Mesenteric fat pad (tissue), 1 donor: Measurements from ENCODE around the gene ZBTB7A. TPM values are rescaled to one million over a fixed set of nuclear protein-coding genes. Genes with fewer than 3 reads are reported as not detected.

Experiments used
- DNase-seq: peaks from one replicate; pipeline ENCODE4 v3.0.0-alpha.2; 2020; ENCODE audit warnings: low spot score
- total RNA-seq: library from RNA; stranded (reverse); fragmentation: NEBNext Ultra II Directional; extraction: Animal tissue kit (Norgen Biotek cat#: 25700); gene quantifications from one replicate; pipeline ENCODE4 v1.2.1, GENCODE V29; 2021
- donor health status: DM: yes; HTN: yes; CAD: no.

The ZBTB7A gene
- total RNA-seq, 1 donor from 2014 or later, result 51.2 TPM

DNA sequence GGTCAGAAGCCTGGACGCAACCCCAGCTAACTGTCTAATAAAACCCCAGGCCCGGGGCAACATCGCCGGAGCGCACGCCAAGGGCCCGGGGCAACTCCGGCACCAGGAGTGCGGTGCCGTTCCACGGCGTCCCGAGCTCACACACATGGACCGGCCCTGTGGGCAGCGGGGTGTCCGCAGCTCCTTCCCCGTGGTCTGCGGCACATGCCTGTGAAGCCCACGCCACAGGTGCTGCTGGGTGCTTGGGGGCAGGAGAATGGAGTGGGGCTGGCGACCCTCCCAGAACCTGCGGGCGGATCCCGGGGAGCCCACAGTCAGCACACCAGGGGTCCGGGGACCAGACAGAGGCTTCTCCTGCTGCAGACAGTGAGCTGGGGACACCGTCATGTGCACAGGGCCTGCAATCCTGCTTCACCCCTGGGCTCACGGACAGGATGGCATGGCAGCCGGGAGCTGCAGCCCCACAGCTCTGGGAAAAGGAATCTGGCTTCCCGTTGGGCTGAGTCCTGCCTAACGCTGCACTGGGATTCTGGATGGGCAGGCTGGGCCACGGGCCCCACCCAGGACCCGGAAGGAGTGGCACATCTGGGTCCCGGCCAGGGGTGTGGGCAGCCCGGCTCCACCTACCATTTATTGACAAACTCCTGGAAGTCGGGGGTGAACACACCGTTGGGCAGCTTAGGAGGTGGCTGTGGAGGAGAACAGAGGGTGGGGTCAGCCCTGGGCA is 28.2 kb upstream of the ZBTB7A start:
- no peak for DNase-seq

DNA sequence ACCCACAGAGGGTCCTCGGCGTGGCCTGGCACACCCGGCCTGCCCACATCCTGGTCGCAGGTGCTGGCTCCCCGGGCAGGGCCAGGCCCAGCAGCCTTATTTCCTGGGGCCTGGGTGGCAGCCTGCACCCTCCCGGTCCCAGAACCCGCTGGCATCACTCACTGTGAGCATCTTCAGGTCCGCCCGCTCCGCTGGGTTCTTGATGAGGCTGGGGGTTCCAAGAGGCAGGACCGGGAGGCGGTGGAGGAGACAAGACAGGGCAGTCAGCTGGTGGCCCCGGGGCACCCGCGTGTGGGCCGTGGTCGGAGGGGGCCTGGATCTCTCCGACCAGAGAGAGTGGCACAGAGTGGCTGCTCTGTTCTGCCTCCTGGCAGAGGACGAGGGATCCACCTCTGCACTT is 27.6 kb upstream of the ZBTB7A start:
- DNase-seq, result no peak

DNA sequence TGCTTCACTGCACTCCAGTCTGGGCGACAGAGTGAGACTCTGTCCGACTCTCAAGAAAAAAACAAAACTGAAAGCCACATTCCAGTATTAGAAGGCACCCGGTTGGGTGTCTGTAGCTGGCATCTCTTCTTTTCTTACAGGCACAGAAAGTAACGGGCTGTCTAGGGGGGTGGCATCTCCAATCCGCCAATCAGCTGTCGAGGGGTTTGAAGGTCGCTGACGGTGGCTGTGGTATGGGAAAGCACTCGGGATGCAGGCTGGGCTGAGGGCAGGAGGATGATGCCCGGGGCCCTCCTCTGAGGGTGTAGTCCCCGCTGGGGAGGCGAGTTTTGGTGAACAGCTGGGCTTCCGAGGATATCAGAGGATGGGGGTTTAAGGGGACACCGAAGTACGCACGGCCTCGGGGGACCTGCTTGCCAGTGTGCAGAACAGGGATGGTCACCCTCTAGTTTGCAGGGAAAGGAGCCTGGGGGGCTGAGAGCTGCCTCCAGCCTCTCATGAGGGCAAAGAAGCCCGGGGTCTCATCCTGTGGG is 27.0 kb upstream of the ZBTB7A start:
- DNase-seq, result no peak

DNA sequence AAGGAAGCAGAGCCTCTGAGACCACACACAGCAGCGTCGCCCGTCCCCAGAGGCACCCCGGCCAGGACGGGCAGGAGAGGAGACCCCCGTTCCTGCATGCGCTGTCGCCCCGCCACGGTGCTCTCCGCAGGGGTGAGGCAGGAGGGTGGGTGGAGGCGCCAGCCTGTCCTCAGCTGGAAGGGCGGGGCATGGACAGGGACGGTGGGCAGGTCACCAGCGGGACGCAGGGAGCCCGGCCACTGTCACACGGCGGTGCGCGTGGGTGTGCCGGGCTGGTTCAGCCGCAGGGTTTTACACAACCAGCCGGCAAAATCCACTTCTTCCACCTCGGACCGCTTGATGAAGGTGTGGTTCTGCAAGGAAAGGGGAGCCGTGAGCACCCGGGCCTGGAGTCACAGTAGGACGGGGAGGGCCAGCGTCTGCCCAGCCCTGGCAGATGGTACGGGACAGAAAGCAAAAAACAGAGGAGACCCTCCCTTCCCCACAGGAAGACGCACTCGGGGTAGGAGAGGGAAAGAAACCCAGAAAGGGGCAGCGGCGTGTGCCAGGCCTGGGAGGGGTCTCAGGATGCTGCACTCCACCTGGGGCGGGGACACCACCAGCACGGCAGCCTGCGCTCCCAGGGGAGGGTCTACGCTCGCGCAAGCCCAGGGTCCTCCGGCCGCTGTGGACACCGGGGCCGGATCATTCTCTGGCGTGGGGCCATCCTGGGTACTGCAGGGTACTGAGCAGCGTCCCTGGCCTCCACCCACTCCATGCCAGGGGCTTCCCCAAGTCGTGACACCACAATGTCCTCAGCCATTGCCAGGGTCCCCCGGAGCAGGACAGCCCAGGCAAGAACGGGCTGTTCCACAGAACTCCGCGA is 23.9 kb upstream of the ZBTB7A start:
- no peak for DNase-seq

DNA sequence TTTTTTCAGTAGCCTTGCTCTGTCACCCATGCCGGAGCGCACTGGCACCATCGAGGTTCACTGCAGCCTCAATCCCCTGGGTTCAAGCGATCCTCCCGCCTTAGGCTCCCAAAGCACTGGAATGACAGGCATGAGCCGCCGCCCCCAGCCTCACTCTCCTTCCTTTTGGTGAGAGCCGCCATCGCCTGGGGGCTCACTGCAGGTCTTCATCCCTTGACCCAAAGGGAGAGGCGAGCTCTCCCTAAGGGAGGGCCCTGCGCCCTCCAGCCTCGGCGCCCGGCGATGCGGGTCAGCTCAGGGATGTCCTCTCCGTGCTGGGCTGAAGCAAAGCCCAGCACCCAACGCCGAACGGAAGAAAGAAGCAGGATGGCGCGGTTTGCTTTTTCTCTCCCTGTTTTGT is 23.2 kb upstream of the ZBTB7A start:
- no peak for DNase-seq

DNA sequence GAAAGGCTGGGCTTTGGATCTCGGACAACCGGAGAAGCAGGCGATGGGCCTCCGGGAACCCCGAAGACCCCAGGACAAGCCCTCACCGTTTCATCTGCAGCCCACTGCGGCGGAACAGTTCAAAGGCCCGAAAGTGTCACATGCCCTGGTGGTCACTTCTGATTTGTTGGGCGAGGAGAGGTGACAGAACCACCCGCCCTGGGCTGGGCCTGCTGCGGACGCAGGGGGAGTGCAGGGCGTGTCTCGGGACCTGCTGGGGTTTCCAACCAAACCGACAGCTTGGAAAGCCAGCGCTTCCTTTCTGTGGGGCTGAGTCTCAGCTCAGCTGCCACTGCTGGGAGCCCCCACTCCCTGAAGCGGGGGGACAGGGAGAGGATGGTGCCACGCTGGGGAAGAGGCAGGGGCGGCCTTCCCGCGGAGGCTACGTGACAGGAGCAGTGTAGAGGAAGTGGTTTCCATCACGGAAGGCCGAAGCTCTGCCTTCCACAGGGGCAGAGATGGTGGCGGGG is 22.8 kb upstream of the ZBTB7A start:
- DNase-seq, result no peak

DNA sequence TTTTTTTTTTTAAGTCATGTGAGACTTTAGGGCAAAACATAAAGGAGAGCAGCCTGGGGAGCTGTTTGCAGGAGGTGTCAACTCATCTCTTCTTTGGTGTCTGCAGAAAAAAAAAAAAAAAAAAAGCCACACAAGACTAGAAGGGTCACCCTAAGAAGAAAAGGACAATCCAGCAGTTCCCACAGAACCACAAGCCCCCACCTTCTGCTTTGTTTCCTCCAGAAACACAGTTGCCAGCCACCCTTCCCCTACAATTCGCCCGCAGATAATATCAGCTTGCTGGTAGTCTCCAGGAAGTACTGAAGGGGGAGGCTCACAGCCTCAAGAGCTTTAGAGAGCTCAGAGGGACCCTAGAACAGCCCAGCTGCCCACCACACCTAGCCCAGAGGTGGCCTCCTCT is 22.3 kb upstream of the ZBTB7A start:
- DNase-seq, result no peak

DNA sequence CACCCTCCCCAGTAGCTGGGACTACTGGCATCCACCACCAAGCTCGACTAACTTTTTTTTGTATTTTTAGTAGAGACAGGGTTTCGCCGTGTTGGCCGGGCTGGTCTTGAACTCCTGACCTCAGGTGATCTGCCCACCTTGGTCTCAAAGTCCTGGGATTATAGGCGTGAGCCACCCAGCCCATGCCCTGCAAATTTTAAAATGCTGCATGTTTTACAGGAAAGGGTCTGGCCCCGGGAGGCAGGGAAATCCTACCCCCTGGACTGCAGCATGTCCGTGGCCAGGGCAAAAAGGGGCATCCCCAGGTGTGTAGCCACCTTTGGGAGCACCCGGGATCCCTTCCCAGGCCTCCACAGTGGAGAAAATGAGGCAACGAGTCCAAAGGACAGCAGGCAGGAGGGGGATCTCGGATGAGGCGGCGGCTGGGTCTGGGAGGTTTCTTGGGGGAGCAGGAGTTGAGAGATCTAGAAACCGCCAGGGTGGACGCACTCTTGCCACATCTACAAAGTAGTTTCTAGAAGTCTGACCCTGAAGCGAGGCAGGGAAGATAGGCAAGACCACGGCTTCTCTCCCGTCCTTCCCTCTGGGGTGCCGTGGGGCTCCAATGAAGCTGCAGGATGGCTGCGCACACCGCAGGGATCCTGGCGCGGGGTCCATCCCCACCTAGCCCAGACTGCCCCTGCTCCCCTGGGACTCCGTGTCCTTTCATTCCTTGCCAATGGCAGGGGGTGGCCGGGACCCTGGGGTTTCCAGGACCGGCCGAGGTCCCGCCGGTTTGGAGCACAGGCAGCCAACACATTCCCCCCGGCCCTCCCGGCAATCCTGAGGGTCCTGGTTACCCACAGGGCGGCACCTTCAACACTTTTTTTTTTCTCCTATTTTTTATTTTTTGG is 21.3 kb upstream of the ZBTB7A start:
- DNase-seq, result no peak

DNA sequence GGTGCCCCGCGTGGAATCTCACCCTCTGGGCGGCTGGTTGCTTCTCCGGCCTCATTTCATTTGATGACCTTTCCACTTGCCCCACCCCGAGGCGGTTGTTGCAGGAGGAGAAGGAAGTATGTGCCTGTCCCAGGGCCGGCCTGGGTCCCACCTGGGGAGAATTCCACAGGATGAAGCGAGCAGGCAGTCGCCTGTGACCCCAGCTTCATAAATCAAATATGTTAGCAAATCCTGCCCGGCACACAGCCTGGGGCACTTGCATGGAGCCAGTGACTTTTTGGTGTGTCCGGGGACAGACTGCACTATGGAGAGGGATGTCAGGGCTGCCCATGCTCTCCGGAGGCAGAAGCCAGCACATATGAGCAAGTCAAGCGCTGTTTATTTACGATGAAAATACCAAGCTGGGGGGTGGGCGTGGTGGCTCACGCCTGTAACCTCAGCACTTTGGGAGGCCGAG is 19.7 kb upstream of the ZBTB7A start:
- no peak for DNase-seq

DNA sequence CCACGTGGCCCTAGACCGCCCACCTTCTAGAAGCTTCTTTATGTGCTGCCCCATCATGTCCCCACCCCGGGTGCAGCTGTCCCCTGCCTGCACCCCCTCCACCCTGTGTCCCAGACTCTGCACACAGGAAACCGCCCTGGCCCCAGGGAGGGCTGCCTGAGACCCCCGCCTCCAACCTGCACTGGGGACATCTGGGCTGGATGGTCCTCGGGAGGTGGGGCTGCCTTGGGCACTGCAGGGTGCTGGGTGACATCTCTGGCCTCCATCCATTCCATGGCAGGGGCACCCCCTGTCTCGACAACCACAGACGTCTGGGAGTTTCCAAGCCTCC is 17.8 kb upstream of the ZBTB7A start:
- no peak for DNase-seq

DNA sequence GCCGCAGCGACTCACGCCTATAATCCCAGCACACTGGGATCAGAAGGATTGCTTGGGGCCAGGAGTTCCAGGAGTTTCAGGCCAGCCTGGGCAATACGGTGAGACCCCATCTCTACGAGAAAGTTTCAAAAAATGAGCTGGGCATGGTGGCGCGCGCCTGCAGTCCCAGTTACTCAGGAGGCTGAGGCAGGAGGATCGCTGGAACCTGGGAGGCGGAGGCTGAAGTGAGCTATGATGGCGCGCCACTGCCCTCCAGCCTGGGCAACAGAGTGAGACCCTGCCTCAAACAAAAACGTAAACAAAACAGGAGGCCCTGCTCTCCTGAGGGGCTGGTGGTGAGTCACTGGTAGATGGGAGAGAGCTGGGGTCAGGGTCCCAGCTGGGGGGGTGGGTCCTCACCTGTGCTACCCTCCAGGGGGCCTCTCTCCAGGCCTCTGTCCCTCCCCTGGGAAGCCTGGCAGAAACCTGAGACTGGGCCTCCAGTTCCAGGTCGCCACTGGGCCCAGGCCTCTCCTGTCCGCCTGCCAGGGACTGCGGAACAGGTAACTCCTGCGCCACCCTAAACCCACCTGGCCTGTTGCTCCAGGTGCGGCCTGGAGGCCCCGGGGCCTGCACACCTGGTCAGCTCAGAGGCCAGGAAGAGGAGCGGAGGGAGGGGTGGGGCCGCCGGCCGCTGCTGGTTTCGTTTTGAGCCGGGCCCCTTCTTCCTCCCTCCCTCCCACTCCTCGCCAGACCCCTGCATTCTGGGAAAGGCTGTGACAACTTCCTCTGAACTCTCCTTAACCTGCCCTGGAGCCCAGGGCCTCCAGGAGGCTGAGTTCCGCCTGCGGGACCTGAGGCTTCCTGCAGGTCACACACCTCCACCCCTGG is 17.2 kb upstream of the ZBTB7A start:
- no peak for DNase-seq

DNA sequence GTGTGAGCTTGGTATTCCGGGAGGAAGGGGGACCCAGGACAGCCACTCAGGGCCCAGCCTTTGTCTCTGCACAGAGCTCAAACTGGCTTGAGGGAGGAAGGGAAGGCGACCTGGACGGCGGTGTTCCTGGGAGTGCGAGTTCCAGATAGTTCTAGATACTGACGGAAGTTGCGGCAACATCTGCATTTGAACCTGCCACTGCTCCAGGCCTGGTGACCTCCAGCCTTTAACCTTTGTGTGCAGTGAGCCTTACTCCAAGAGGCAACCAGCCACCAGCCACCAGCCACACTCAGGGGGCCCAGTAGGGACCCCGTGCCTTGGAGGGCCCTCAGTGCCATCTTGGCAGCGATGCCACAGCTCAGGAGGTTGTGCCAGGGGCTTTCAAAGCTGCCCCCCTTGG is 15.5 kb upstream of the ZBTB7A start:
- no peak for DNase-seq

DNA sequence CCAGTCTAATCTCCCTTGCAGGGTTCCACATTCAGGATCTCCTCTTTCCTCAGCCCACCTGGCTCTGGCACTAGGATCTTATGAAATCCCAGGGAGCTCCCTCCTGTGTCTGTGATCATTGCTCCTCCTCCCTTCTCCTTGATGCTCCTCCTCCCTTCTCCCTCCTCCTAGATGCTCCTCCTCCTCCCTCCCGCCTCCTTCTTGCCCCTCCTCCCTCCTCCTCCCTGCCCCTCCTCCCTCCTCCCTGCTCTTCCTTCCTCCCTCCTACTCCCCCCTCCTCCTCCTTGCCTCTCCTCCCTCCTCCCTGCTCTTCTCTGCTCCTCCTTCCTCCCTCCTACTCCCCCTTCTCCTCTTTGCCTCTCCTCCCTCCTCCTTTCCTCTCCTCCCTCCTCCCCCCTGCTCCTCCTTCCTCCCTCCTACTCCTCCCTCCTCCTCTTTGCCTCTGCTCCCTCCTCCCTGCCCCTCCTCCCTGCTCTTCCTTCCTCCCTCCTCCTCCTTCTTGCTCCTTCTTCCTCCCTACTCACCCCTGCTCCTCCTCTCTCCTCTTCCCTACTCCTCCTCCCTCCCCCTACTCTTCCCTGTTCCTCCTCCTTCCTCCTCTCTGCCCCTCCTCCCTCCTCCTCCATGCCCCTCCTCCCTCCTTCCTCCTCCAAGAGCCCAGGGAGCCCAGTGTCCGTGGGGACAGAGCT is 14.9 kb upstream of the ZBTB7A start:
- no peak for DNase-seq

DNA sequence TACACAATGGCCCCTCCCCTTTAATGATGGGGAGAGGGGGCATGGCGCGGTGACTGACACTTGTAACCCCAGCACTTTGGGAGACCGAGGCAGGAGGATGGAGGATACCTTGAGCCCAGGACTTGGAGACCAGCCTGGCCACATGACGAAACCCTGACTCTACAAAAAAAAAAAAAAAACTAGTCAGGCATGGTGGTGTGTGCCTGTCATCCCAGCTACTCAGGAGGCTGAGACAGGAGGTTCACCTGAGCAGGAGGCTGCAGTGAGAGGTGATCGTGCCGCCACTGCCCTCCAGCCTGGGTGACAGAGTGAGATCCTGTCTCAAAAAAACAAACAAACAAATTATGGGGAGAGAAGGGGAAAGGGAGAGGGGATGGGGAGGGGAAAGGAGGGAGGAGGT is 13.8 kb upstream of the ZBTB7A start:
- no peak for DNase-seq

DNA sequence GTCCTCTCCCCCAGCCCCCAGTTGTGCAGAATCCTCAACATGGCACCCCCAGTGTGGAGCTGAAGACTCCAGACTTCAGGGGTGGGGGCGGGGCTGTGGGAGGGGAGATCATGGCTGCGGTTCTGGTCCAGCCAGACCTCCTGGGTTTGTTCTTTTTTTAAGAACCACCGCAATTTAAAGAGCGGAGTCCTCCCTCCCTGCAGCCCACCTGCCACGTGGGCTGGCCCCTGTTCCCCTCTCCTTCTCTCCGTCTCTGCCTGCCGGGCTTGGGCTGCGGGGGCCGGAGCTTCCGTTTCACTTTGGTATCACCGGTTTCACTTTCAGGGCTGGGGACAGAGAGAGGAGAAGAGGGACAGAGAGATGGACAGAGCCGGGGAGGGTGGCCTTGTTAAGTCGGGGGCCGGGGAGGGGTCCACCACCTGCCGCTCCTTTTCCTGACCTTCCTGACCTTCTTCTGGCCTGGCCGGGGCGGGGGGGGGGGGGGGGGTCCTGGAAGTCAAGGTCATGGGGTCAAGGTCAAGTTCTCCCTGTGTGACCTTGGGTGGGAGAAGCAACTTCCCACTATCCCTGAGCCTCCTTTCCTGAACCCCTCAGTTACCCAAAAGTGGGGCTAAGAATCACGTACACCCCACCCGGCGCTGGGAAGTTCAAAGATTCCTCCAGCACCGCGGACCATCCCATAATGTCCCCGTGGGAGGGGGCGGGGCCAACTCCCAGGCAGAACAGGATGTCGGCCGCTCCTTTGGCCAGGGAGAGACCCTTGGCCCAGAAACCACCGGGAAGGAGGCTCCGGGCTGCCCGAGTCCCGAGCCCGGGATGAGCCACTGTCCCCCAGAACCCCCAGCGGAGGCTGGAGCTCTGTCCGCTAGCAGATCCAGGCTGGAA is 11.3 kb upstream of the ZBTB7A start:
- DNase-seq, result no peak

DNA sequence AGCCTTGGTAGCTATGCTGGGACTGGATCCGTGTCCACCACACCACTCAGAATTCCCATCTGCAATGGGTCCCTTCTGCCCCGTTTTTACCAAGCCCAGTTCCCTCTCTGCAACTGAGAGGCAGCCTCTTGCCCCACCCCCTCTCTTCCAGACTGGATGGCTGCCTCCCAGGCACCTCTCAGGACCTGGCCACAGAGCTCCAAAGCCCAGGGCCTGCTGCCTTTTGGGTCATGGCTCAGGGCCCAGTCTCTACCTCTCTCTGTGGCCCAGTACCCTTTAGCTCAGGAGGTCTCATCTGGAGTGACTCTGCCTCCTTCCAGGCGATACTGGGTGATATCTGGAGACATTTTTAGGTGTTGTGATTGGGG is 10.3 kb upstream of the ZBTB7A start:
- no peak for DNase-seq

DNA sequence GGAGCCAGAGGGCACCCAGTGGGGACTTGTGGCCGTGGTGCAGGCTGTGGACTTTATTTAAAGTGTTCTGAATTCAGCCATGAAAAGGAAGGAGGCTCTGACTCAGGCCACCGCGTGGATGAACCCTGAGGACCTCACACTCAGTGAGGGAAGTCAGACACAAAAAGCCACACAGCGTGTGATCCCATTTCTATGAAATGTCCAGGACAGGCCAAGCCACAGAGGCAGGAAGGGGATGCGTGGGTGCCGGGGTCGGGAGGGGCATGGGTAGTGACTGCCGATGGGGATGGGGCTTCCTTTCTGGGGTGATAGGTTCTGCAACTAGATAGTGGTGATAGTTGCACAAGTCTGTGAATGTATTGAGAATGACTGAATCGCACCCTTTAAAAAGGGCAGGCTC is 8.7 kb upstream of the ZBTB7A start:
- DNase-seq, result no peak

DNA sequence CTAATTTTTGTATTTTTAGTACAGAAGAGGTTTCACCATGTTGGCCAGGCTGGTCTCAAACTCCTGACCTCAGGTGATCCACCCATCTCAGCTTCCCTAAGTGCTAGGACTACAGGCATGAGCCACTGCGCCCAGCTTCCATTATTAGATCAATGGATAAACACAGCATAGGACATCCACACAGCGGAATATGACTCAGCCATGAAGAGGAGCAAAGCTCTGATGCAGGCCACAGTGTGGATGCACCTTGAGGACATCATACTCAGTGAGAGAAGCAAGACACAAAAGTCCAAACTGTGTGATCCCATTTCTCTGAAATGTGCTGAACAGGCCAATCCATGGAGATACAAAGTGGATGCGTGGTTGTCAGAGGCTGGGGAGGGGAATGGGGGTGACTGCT is 4.9 kb upstream of the ZBTB7A start:
- no peak for DNase-seq
